ENCODE data around the gene XAGE2. TPM values are rescaled to one million over a fixed set of nuclear protein-coding genes. Genes with fewer than 3 reads are reported as not detected.

The XAGE2 gene
- total and polyA plus RNA-seq, 2 of the 8 experiments (the other 6 are each of a cell fraction or from before 2014, with no cell fraction given) = not detected

DNA sequence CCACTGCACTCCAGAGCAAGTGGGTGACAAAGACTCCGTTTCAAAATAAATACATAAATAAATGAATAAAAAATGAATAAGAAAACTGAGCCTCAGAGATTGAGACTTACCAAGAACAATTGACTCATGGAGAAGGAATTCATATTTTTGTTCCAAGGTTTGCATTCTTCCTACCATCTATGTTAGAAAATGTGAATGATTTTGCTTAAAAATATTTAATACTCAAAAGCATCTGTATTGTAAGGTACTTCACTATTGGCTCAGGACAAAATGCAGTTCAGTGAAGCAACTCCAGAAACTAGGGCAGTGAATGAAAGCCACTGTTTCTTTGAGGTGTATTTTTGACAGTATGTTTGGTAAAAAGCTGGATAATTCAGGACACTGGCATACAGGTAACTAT lies 54.1 kb downstream of the XAGE2 start (continued):
- TF ChIP-seq CHD7 (IDR thresholded peaks at IDR 0.05; ENCODE audit: insufficient replicate concordance, low read length) = no peak
- TF ChIP-seq POLR2AphosphoS5 (IDR thresholded peaks at IDR 0.05; ENCODE audit: low read depth, low read length) = no peak
- TF ChIP-seq CHD2 (IDR thresholded peaks at IDR 0.05; ENCODE audit: low read length) = no peak
- TF ChIP-seq HDAC6 (IDR thresholded peaks at IDR 0.05; ENCODE audit: low read depth, low read length) = no peak
- TF ChIP-seq SP4 (IDR thresholded peaks at IDR 0.05; ENCODE audit: low read length) = no peak
- no peak for TF ChIP-seq SIN3A (conservative IDR thresholded peaks at IDR 0.05 in 1 of 2, IDR thresholded peaks at IDR 0.05 in 1 of 2; ENCODE audit: low read depth in 1 of 2, low read length in 2 of 2)
- TF ChIP-seq POLR2A (IDR thresholded peaks at IDR 0.05; ENCODE audit: control extremely low read depth in 1 of 2, low read depth in 2 of 2, low read length in 2 of 2) = no peak
- TF ChIP-seq ASH2L (IDR thresholded peaks at IDR 0.05; ENCODE audit: low read length) = no peak

Measured in H1 (cell line).